ENCODE data around the gene GUSB.
"Not testable (repeated sequence)": the region's sequence is repeated elsewhere in the genome, so short reads cannot be mapped to it uniquely, and the experiment has no call there.

The GUSB gene

GRCh38 chr7:65981965-65982792, at the start of gene GUSB:
TSS of gene GUSB (minus strand) at chr7:65982213. CDS start at chr7:65982183, 30 bp downstream.
- peak within 1 kb of the TSS; percentile 89 for H3K27ac Mint-ChIP-seq
- no peaks in the 10 kb centered on the region for H3K27me3 Mint-ChIP-seq
- H3K4me3 Mint-ChIP-seq: peak within 1 kb of the TSS; percentile 86
- no peaks in the 10 kb centered on the region for H3K9me3 Mint-ChIP-seq
- peaks cover 10% of the 10 kb centered on the region for H3K36me3 Mint-ChIP-seq (ENCODE audit: low read depth)
- peaks cover 8% of the 10 kb centered on the region for H3K4me1 Mint-ChIP-seq (ENCODE audit: low read depth)

- H3K27ac Mint-ChIP-seq; H3K9me3 Mint-ChIP-seq; H3K36me3 Mint-ChIP-seq (ENCODE audit: low read depth); H3K4me3 Mint-ChIP-seq; H3K4me1 Mint-ChIP-seq (ENCODE audit: low read depth); H3K27me3 Mint-ChIP-seq: not testable (repeated sequence)
Observed at GRCh38 chr7:66028342-66028741, 46.3 kb upstream of the GUSB start.

GRCh38 chr7:66016131-66016461, 34.1 kb upstream of the GUSB start:
- no peaks in the 10 kb centered on the region for H3K36me3 Mint-ChIP-seq (ENCODE audit: low read depth)
- H3K27ac Mint-ChIP-seq: no peak overlapping the region
- H3K27me3 Mint-ChIP-seq: no peaks in the 10 kb centered on the region

GRCh38 chr7:66015440-66016130, 33.6 kb upstream of the GUSB start:
- Mint-ChIP-seq H3K9me3 (no peaks in the 10 kb centered on the region), H3K4me3 (no peak overlapping the region), H3K36me3 (ENCODE audit: low read depth) (no peaks in the 10 kb centered on the region), H3K27ac (no peak overlapping the region), H3K27me3 (no peaks in the 10 kb centered on the region), H3K4me1 (ENCODE audit: low read depth) (no peaks in the 10 kb centered on the region)

More at GRCh38 chr7:66016131-66016461, 34.1 kb upstream of the GUSB start:
- H3K4me3 Mint-ChIP-seq: no peak overlapping the region
- H3K4me1 Mint-ChIP-seq (ENCODE audit: low read depth): no peaks in the 10 kb centered on the region
- no peaks in the 10 kb centered on the region for H3K9me3 Mint-ChIP-seq

GRCh38 chr7:66013938-66014337, 31.9 kb upstream of the GUSB start:
- Mint-ChIP-seq H3K4me3 (no peak overlapping the region), H3K27ac (no peak overlapping the region), H3K27me3 (no peaks in the 10 kb centered on the region), H3K36me3 (ENCODE audit: low read depth) (no peaks in the 10 kb centered on the region), H3K9me3 (no peaks in the 10 kb centered on the region), H3K4me1 (ENCODE audit: low read depth) (no peaks in the 10 kb centered on the region)

GRCh38 chr7:66007232-66007631, 25.2 kb upstream of the GUSB start:
- H3K9me3 Mint-ChIP-seq: no peaks in the 10 kb centered on the region
- H3K4me1 Mint-ChIP-seq (ENCODE audit: low read depth): no peaks in the 10 kb centered on the region
- no peaks in the 10 kb centered on the region for H3K36me3 Mint-ChIP-seq (ENCODE audit: low read depth)
- no peak overlapping the region for H3K27ac Mint-ChIP-seq
- no peaks in the 10 kb centered on the region for H3K27me3 Mint-ChIP-seq
- H3K4me3 Mint-ChIP-seq: no peak overlapping the region

GRCh38 chr7:66005115-66005671, 23.2 kb upstream of the GUSB start:
- H3K27me3 Mint-ChIP-seq: not testable (repeated sequence)

GRCh38 chr7:66000823-66001417, 18.9 kb upstream of the GUSB start:
- not testable (repeated sequence) for H3K36me3 Mint-ChIP-seq (ENCODE audit: low read depth); H3K27ac Mint-ChIP-seq; H3K27me3 Mint-ChIP-seq; H3K4me3 Mint-ChIP-seq; H3K4me1 Mint-ChIP-seq (ENCODE audit: low read depth); H3K9me3 Mint-ChIP-seq

More at GRCh38 chr7:66005115-66005671, 23.2 kb upstream of the GUSB start:
- not testable (repeated sequence) for H3K27ac Mint-ChIP-seq; H3K4me1 Mint-ChIP-seq (ENCODE audit: low read depth); H3K9me3 Mint-ChIP-seq; H3K4me3 Mint-ChIP-seq; H3K36me3 Mint-ChIP-seq (ENCODE audit: low read depth)

GRCh38 chr7:65994984-65995383, 13.0 kb upstream of the GUSB start:
- H3K4me3 Mint-ChIP-seq; H3K27ac Mint-ChIP-seq; H3K27me3 Mint-ChIP-seq; H3K36me3 Mint-ChIP-seq (ENCODE audit: low read depth); H3K9me3 Mint-ChIP-seq; H3K4me1 Mint-ChIP-seq (ENCODE audit: low read depth): not testable (repeated sequence)

- H3K27ac Mint-ChIP-seq: no peak overlapping the region
- H3K4me1 Mint-ChIP-seq (ENCODE audit: low read depth): no peaks in the 10 kb centered on the region
- no peaks in the 10 kb centered on the region for H3K36me3 Mint-ChIP-seq (ENCODE audit: low read depth)
- no peaks in the 10 kb centered on the region for H3K27me3 Mint-ChIP-seq
- H3K4me3 Mint-ChIP-seq: no peak overlapping the region
- H3K9me3 Mint-ChIP-seq: no peaks in the 10 kb centered on the region
Observed at GRCh38 chr7:65992526-65992925, 10.5 kb upstream of the GUSB start.

- H3K27me3 Mint-ChIP-seq; H3K36me3 Mint-ChIP-seq (ENCODE audit: low read depth); H3K27ac Mint-ChIP-seq; H3K9me3 Mint-ChIP-seq; H3K4me1 Mint-ChIP-seq (ENCODE audit: low read depth); H3K4me3 Mint-ChIP-seq: not testable (repeated sequence)
Observed at GRCh38 chr7:65991829-65992228, 9.8 kb upstream of the GUSB start.

GRCh38 chr7:65989694-65990080, 7.7 kb upstream of the GUSB start:
- no peak overlapping the region for H3K27ac Mint-ChIP-seq
- H3K36me3 Mint-ChIP-seq (ENCODE audit: low read depth): no peaks in the 10 kb centered on the region
- H3K4me3 Mint-ChIP-seq: no peak overlapping the region
- H3K4me1 Mint-ChIP-seq (ENCODE audit: low read depth): no peaks in the 10 kb centered on the region
- no peaks in the 10 kb centered on the region for H3K27me3 Mint-ChIP-seq
- H3K9me3 Mint-ChIP-seq: no peaks in the 10 kb centered on the region

GRCh38 chr7:65988503-65988902, 6.5 kb upstream of the GUSB start:
- not testable (repeated sequence) for H3K4me3 Mint-ChIP-seq

GRCh38 chr7:65988084-65988483, 6.1 kb upstream of the GUSB start:
- no peaks in the 10 kb centered on the region for H3K9me3 Mint-ChIP-seq
- no peak overlapping the region for H3K4me3 Mint-ChIP-seq
- H3K4me1 Mint-ChIP-seq (ENCODE audit: low read depth): no peaks in the 10 kb centered on the region
- no peaks in the 10 kb centered on the region for H3K27me3 Mint-ChIP-seq
- no peaks in the 10 kb centered on the region for H3K36me3 Mint-ChIP-seq (ENCODE audit: low read depth)
- no peak overlapping the region for H3K27ac Mint-ChIP-seq

More at GRCh38 chr7:65988503-65988902, 6.5 kb upstream of the GUSB start:
- H3K27me3 Mint-ChIP-seq; H3K27ac Mint-ChIP-seq; H3K9me3 Mint-ChIP-seq; H3K4me1 Mint-ChIP-seq (ENCODE audit: low read depth); H3K36me3 Mint-ChIP-seq (ENCODE audit: low read depth): not testable (repeated sequence)

GRCh38 chr7:65983965-65984658, 2.1 kb upstream of the GUSB start:
- Mint-ChIP-seq H3K4me3 (no peak overlapping the region), H3K9me3 (no peaks in the 10 kb centered on the region), H3K27me3 (no peaks in the 10 kb centered on the region), H3K36me3 (ENCODE audit: low read depth) (peaks cover 6% of the 10 kb centered on the region), H3K4me1 (ENCODE audit: low read depth) (peaks cover 8% of the 10 kb centered on the region), H3K27ac (no peak overlapping the region)
